GM18867 (cell line): Measurements from ENCODE around the gene PRR33.

Experiments used
- ATAC-seq: cut with Tn5 transposase; IDR thresholded peaks from one replicate; pipeline ENCODE4 v1.9.1; 2021; ENCODE audit warnings: mild to moderate bottlenecking, moderate library complexity; ENCODE audit not compliant: unreplicated experiment

Gene PRR33

DNA sequence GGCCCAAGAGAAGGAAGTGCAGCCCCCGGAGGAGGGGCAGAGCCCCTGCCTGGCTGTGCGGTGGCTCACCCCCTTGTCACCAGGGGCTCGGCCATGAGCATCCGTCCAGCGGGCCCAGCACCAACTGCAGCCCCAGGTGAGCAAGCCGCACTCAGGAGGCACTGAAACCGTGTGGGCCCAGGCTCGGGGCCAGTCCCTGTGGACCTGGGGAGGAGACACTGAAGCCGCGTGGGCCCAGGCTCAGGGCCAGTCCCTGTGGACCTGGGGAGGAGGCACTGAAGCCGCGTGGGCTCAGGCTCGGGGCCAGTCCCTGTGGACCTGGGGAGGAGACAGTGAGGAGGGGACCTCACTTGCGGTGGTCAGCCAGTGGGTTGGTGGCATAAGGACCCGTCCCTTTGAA is 24.9 kb downstream of the PRR33 start:
- ATAC-seq, result no peak

DNA sequence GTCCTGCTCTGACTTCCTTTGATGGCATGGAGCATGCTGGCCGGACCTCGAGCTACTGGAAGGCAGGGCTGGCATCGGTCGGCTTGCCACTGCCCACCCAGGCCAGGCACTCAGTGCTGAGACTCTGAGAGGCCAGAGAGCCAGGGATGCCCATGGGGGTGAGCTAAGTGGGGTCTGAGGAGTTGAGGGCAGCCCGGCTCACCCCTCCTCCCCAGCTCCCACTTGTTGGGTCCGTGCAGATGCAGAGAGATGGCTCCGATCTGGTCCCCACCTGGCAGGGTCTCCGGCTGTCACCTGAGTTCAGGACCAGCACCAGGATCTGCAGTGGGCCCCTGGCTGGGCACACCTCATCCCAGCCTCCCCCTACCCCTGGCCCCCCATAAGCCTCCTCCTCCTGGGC is 25.5 kb downstream of the PRR33 start:
- no peak for ATAC-seq

DNA sequence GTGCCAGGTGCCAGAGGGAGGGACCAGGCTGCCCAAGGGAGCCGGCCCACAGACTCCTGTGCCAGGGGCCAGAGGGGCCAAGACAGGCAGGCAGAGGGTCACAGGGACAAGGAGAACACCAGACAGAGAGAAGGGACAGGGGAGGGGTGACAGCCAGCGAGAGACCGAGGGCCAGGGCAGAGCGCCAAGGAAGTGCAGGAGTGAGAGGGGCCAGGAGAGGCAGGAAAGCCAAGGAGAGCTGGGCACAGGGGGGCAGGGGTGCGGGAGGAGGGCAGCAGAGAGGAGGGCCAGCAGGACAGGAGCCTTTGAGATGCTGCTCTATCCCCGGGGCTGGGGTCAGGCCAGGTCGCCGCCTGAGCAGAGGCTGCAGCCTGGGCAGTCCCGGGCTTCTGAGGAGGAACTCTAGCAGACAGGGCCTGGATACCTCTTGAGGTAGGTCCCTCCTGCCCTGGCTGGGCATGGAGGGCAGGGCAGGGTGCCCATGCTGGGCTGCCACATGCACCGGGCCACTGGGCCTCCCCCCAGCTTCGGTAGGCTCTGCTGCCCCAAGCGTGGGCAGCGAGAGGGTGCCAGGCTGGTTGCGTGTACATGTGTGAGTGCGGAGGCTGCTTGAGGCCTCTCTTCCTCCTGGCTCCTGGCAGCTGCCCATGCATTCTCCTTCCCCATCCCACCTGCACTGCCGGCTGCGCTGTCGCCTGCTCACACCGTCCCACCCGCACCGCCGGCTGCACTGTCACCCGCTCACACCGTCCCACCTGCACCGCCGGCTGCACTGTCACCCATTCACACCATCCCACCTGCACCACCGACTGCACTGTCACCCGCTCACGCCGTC is 26.6 kb downstream of the PRR33 start:
- ATAC-seq, result no peak

DNA sequence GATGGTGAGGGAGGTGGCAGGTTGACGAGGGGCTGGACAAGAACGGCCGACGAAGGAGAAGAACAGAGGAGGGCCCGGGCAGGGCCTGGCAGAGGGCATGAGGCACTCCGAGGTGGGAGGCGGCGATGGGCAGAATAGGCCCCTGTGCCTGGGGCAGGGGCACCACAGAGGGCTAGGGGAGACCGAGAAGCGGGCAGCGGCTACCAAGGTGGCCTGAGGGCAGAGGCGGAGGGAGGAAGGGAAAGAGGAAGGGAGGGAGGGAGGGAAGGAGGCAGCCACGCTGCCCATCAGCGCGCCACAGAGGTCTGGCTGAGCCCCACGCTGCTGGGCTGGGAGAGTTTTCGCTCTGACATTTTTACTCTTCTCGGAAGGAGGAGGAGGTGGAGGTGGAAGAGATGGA is 27.5 kb downstream of the PRR33 start:
- no peak for ATAC-seq

DNA sequence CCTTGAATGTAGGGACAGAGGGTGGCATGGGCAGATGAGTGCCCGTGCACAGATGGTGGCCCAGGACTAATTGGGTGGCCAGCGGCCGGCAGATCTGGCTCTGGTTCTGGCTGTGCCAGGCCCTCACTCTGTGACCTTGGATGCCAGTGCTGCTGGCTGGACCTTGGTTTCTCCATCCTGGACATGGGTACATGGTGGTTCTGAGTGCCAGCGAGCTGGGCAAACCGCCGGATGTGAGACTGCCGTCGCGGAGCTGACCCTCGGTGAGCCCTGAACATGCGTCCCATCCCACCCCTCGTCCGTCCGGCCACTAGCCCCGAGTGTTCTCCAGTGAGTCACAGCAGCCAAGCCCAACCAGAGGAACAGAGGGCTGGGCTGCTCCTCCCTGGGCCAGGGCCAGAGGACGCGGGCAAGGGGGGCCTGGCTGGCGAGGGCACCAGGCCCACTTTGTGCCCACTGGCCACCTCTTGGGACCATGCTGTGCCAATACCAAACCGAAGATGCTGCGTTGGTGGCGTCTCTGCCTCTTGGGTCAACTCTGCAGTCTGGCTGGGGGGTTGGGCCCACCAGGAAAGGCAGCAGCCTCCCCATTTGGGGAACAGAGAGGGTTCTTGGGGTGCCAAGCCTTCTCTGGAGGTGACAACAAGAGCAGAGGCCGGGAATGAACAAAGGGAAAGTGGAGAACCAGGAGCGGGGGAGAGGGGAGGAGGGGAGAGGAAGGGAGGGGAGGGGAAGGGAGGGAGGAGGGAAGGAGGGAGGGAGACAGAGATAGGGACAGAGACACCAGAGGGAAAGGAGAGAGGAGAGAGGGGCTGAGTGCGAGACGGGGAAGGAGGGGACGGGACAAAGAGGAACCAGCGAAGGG is 28.1 kb downstream of the PRR33 start:
- no peak for ATAC-seq

DNA sequence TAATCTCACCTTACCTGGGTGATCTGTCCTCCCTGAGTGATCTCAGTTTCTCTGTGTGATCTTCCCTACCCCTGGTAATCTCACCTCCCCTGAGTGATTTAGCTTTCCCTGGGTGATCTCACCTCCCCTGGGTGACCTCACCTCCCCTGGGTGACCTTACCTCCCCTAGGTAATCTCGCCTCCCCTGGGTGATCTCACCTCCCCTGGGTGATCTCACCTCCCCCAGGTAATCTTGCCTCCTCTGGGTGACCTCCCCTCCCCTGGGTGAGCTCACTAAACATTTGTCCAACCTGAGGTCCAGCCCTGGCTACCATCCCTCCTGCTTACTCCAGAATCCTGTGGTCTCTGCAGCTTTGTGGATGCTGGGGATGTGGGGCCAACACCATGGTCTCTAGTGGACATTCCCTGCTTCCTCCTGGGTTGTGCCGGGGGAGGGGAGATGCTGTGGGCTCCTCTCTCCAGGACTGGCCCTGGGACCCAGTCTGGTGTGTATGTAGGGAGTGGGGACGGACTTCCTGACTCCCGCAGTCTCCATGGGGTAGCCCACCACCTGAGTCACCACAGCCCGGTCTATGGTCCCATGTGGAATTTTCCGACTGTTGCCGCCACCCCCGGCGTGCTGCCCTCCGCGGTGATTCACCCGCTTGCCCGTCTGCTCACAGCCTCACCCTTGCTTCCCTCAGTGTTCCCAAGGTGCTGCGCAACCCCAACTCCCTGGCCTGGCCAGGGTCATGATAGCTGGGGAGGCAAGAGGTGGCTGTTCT is 28.9 kb downstream of the PRR33 start:
- ATAC-seq, result no peak

DNA sequence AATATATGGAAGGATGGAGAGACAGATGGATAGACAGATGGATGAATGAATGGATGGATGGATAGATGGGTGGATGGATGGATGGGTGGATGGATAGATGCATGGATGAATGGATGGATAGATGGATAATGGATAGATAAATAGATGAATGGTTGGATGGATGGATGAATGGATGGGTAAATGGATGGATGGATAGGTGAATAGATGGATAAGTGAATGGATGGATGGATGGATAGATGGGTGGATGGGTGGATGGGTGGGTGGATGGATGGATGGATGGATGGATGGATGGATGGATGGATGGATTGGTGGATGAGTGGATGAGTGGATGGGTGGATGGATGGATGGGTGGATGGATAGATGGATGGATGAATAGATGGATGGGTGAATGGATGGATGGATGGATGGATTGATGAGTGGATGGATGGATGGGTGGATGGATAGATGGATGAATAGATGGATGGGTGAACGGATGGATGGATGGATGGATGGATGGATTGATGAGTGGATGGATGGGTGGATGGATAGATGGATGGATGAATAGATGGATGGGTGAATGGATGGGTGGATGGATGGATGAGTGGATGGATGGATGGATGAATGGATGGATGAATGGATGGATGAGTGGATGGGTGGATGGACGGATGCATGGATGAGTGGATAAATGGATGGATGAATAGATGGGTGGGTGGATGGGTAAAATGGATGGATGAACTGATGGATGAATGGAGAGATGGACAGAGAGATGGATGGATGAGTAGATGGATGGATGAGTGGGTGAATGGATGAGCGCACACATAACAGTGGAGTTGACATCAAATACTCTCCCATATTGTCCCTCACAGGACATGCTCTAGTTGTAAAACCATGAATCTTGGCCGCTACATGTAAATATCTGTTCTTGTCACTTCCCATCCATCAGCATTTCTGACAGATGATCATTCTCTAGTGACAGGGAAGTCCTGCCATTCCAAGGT is 30.0 kb downstream of the PRR33 start:
- no peak for ATAC-seq

DNA sequence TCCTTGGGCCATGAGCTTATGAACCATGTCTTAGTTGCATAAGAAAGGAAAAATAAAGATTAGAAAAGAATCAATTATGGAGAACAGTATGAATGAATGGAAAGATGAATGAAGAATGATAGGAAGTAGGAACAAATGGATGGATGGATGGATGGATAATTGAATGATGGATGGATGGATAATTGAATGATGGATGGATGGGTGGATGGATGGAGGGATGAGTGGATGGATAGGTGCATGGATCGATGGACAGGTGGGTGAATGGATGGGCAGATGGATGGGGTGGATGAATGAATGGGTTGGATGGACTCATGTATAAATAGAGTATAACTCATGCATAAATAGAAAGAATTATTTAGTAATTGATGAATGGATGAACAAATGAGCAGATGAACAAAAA is 31.6 kb downstream of the PRR33 start:
- no peak for ATAC-seq

DNA sequence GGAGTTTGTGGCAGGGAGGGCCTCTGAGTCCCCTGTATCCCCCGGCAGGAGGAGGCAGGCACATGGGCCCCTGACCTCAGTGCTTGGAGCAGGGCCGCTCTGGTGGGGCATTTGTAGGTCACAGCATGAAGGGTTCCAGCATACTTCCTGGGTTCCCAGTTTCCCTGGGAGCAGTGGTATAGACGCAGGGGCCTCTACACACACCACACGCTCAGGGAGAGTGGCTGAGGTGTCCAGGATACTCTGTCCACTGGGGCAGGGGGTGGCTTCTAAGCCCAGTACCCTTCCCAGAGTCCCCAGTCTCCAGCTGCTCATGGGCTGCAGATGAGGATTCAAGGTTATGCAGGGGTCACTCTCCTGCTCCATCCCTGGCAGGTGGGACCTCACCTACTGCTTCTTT is 32.7 kb downstream of the PRR33 start:
- ATAC-seq, result no peak

DNA sequence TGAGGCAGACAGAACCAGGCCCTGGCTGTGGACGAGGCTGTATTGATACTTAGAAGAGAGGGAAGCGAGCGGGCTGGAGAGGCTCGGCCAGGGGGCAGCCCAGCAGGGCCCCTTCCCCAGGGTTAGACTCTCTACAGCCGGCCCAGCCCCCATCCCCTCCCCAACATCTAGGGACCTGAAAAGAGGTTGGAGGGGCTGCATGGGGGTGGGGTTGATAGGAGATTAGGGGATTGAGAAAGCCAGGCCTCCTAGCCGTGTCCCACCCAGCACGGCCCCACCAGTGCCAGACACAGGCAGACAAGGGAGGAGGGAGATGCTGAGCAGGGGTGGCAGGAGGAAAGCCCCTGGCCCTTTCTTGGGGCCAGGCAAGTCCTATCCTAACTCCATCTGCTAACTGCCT is 33.1 kb downstream of the PRR33 start:
- no peak for ATAC-seq

DNA sequence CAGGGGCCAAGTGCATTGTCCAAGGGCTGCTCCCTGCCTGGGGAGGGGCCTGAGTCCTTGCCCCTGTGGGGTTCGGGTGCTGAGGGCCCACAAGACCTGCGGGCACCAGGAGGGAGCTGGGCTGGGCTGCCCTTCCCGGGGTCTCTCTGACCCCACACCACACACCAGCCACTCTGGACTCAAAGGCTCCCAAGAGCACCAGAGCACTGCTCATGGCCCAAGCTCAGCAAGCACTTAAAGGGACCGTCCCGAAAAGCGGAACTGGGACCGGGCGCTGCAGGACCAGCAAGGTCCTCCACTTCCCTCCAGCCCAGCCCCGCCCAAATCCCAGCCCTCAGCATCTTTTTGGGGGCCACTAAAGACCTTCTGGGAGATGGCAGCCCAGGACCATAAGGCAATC is 33.5 kb downstream of the PRR33 start:
- no peak for ATAC-seq

DNA sequence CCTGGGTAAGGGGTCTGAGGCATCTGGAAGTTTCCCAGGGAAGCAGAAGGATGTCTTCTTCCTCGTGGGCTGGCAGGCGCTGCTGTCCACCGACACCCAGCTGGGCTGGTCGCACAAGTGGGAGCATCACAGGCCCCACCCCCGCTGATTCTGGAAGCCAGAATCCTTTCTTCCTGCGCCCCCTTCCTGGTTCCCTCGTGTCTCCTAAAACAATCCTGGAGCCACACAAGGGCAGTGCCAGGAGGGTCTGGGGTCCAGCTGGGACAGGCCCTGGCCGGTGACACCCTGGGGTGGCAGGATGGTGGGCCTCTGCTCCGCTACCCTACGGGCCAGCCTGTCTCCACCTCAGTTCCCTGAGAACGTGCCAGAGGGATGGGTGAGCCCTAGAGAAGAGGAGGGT is 34.6 kb downstream of the PRR33 start:
- ATAC-seq, result no peak

DNA sequence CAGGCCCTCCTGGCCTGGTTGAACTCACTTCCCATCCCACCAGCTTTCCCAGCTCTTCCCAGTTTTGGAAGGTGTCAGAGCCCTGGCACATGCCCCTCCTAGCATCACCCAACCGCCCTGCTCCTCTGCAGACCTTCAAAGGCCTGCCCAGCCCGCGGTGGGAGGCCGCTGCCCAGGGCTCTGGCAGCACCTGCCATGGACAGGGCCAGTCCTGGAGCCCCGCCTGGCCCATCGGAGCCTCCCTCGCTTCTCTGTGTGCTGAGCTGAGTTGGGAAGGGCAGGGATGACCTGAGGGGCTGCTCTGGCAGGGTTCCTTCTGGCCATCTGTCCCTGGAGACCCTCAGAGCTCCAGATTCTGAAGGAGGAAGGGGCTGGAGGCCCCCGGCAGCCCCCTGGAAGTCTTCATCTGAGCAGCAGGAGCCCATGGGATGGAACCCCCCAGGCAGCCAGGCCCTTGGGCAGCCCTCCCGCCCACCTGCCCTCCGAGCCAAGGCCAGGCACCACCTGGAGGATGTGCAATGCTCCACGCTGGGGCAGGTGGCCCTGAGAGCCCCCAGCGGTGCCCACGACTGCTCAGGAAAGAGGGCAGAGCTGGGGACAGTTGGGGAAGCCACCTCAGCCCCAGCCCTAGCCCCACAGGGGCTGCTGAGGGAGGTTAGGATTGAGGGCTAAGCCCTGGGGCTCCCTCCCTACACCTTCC is 35.2 kb downstream of the PRR33 start:
- no peak for ATAC-seq

DNA sequence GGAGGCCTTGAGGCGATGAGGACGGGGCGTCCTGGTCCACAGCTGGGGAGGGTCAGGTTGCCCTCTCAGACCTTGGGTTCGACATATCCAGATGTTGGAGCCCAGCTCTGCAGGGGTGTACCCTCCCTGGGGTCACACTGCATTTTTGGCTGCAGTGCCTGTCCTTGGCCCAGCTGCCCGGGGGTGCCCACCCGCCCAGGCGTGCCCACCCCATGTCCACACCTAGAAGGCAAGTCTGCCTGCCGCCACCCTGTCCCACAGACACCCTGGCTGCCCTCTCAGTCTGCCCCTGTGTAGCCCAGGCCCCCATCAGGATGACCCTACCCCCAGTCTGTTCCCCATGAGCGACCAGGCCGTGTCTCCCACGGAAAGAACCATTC is 35.8 kb downstream of the PRR33 start:
- ATAC-seq, result no peak

DNA sequence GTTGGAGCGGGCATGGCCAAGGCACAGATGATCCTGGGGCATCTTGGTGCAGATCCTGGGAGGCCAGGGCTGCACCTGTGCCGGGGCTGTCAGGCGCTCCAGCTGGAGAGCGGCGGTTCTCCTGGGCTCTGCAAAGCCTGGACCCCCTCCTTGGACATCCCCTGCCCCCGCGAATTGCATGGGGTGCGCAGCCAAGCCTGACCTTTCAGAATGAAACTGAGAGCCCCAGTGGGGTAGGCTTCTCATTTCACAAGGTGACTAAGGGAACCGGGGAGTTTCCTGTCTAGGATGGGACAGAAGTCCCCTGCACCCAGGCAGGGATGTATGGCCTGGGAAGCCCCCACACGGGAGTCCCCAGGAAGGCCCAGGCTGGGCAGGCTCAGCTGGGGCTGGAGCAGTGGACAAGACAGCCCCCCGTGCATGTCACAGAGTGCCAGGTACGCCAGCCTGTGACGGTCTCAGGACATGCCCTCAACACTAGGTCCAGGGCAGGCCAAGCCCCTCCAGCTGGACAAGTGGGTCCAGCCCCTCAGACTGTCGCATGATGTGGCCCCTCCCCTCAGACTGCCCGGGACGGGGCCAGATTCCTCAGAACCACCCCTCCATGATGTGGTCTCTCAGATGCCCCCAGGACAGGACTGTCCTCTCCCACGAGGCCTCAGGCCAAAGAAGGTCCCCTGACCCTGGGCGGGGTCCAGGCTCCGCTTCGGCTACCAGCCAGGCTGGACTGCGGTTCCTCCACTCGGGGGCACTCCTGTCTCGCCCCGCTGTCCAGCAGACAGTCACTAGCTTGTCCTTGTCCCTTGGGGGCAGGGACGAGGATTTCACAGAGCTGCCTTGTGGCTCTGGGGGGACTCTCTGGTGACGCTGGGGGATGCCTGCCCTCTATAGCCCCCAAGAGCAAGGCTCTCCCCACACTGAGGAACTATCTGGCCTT is 36.5 kb downstream of the PRR33 start:
- ATAC-seq, result peak; percentile 30

DNA sequence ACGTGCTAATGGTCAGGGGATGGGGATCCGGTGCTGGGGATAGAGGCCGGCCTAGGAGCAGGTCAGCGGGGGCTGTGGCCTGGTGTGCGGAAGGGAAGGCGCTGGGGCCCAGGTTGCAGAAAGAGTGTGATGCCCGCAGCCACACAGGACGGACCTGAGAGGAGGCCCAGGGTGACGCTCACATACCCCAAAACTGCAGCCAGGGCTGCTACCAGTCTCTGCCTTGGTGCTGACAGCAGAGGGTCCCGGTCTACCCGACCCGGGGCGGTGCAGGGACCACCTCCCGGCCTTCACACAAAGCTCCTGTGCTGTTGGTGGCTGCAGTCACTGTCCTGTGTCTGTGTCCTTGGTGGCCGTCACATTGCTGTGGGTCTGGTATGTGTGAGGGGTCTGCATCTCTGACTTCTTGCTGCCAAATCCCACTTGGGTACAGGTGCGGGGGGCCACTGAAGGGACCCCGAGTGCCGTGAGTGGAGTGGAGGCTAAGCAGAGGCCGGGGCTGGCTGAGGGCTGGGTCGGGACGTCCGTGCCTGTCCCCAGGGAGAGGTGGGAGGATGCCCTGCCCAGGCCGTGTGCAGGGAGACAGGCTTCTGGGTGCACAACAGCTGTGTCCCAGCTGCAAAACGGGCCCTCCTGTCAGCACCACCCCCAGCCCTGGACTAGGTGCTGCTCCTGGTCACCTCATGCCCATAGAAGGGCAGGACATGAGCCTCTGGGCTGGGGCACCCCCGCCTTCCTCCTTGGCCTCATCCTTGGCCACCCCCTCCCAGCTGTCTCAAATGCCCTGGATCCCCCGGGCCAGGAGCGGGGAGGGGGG is 37.4 kb downstream of the PRR33 start:
- ATAC-seq, result peak; percentile 14

DNA sequence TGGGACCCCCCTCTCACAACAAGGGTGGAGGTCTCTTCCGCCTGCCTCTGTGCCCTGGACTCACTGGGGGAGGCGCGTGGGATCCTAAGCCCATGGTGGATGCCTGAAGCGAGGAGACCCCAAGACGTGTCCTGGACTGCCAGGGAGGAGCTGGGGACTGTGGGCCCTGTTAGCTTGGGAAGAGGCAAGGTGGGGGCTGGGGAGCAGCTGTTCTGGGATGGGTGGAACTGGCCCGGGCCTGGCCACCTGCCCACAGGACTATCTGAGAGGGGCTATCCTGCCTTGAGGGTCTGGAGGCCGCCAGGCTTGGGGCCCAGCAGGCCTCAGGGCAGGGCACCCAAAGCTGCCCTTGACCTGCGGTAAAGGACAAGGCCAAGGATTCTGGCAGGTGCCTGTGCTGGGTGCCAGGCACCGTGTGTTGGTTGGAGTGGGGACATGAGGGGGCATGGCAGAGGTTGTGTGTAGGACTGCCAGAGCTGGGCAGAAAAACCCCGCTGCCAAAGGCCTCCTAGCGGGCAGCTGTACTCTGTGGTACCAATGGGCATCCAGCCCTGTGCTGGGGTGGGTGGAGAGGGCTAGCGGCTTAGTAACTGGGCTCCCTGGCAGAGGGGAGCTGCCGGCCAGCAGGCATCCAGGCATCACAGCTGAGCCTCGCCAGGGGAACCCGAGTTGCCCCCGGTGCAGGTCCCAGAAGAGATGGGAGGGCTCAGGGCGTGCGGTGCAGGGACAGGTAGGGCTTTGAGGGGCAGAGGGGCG is 38.1 kb downstream of the PRR33 start:
- no peak for ATAC-seq
